Endometrium (tissue), 2 donors: ENCODE measurements around the gene IL4I1.

ENCODE experiments used
- FAIRE-seq: peaks from 2 replicates; lab custom pipeline; 2012; peaks lifted over from hg19 to GRCh38; lab: Jason Lieb, UNC
- donor health status: control.
- donor health status: control.

IL4I1 gene

DNA sequence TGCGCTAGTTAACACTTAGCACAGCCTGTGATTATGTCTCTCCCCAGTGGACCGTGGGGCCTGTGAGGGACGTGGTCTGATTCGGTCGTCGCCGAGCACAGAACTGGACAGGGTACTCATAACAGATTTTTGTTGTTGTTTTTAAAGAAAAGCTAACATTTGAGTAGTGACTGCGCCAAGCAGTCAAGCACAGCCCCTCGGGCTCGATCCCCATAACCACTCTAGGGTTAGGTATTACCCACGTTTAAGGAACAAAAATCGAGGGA, 46.5 kb downstream of the IL4I1 start:
- no peak for FAIRE-seq

DNA sequence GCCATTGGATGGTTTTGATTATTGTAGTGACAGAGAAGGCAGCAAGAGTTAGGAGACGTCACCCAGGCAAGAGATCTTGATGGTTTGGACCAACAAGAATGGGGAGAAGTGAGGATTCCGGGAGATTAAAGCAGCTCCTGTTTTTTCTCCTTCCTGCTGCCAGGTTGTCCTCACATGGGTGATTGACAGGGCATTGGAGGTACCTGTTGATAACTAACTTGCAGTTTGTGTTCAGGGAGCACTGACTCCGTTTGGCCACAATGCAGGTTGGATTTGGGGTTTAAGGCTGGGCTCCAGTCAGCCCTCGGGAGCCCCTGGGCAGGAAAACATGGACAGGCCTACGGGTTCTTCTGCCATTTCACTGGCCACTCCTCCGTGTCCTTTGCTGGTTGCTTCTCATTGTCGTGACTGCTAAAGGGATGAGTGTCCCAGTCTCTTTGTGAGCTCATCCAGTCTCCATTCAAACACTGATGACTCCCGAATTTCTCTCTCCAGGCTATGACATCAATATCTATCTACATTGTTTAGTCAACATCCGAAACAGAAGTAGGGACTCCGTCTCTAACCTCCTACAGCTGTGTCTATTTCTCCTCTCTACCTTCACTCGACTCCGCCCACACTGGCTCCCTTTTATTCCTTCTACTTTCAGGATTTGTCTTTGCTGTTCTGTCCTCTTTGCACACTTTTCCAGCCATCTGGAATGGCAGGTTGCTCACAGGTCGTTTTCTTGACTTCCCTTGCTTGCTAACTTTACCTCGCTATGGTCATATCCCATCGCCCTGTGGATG, 47.1 kb downstream of the IL4I1 start:
- FAIRE-seq: no peak

DNA sequence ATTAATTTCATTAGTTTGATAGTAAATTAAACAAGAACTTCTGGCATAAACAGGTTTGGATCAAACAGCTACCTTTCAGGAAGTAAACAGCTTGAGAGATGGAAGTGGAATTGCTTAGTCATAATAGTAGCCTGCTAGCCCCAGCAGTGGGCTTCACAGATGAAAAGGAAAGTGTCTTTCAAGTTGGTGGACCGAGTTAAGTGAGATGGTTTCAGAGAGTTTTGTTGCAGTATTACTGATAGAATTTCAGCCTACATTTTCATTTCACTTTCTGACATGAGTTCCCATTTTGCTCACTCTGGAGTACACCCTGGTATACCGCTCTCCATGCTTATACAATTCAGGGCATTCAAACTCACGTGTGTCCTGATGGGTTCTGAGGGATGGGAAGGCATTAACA, 47.7 kb downstream of the IL4I1 start:
- FAIRE-seq: no peak

DNA sequence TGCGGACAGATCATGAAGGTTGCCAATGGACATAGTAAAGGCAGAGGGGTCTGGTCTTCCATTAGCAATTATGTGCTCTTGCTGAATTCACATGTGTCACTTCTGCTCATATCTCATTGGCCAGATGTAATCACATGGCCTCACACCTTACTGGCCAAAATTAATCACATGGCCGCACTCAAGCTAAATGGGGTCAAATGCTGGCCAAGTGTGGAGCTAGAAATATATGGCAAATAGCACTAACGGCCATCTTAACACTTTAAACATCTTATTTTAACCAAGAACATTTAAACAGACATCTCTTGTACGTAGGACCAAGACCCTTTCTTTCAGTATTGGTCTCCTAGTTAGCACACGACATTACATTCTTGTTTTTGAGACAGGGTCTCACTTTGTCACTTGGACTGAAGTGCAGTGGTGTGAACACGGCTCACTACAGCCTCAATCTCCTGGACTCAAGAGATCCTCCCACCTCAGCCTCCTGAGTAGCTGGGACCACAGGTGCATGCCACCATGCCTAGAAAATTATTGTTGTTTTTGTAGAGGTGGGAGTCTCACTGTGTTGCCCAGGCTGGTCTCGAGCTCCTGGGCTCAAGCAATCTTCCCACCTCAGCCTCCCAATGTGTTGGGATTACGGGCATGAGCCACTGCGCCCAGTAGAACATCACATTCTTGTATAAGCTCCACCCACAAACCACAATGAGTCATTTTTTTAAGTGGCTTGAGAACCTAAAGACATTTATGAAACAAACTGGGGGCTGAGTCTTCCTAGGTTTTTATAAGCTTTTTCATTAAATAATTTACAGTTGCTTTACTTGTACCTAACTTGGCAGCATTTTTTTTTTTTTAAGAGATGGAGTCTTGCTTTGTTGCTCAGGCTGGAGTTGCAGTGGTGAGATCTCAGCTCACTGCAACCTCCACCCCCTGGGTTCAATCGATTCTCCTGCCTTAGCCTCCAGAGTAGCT, 48.7 kb downstream of the IL4I1 start:
- FAIRE-seq: no peak

DNA sequence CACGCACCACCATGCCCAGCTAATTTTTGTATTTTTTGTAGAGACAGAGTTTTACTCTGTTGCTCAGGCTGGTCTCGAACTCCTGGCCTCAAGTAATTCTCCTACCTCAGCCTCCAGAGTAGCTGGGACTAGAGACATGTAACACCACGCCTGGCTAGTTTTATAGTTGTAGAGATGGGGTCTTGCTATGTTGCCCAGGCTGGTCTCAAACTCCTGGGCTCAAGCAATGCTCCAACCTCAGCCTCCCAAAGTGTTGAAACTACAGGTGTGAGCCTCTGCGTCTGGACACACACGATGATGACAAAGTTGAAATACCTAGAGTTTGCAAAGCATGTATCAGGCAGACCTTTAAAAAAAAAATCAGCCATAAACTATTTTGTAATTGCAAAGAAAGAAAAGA, 50.3 kb downstream of the IL4I1 start:
- FAIRE-seq: no peak

DNA sequence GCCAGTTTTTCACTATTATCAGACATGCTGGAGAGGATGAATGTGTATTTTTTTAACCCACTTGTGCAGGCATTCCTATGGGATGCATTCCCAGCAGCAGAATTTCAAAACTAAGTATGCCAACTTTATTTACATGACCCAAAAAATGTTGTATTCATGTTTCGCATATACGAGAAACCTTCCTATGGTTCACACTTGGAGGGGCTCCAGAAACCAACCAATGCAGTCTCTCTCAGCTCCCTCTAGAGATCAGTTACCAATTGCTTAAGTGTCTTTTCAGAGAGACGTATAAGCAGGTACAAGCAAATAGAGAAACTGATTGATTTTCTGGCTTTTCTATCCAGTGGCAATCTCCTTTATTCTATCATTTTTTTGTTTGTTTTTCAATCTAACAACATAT, 51.3 kb downstream of the IL4I1 start:
- FAIRE-seq: no peak

DNA sequence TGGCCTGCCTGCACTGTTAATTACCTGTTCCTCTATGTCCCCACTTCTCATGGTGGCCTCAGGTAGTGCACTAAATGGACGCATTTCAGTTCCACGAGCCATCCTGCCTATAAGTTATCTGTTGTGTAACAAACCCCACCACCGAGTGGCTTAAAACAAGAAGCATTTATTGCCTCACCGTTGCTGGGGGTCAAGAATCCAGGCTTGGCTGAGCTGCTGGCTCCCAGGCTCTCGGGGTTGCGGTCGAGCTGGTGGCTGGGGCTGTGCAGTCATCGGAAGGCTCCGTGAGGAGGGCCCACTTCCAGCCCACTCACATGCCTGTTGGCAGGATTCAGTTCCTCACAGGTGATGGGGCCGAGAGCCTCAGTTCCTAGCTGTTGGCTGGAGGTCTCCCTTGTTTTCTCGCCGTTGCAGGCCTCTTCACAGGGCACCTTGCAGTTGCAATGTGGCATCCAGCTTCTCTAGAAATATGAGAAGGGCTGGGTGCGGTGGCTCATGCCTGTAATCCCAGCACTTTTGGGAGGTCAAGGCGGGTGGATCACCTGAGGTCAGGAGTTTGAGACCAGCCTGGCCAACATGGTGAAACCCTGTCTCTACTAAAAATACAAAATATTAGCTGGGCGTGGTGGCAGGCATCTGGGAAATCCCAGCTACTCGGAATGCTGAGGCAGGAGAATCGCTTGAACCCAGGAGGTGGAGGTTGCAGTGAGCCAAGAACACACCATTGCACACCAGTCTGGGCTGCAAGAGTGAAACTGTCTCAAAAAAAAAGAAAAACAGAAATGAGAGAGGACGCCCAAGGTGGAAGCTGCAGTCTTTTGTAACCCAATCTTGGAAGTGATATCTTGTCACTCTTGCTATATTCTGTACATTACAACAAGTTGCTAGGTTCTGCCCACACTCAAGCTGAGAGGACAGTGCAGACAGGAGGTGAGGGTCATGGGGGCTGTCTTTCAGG, 52.3 kb downstream of the IL4I1 start:
- FAIRE-seq: no peak

DNA sequence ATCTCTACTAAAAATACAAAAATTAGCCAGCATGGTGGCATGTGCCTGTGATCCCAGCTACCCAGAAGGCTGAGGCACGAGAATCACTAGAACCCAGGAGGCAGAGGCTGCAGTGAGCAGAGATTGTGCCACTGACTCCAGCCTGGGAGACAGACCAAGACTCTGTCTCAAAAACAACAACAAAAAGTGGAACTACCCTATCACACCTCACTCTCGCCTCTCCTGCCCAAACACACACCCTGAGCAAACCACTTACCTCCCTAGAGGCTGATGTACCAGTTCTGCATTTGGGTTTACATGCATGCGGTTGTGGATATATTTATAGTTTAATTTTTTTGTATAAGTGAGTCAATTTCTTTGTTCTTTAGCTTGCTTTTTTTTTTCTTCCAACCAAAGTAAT, 53.4 kb downstream of the IL4I1 start:
- FAIRE-seq: no peak

DNA sequence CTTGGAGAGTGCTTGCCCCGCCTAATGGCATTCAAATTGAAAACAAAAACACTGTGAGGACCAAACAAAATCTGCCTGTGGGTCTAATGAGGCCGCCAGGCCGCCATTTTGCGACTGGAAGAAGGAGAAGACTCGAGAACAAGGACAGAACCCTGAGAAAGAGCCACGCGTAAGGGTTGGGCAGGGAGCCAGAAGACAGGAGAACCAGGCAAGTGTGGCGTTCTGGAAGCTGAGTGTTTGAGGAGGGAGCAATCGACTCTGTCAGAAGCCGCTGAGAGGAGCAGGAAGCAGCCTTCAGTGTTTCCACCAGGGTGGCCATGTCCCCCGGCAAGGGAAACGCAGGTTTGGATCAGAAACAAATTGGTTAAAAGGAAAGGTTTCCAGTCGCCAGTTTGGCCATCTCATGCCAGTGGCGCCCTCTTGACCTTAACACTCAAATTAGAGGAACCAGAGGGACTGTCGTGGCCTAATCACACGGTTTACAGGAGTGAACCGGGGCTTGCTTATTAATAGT, 55.9 kb downstream of the IL4I1 start:
- no peak for FAIRE-seq

DNA sequence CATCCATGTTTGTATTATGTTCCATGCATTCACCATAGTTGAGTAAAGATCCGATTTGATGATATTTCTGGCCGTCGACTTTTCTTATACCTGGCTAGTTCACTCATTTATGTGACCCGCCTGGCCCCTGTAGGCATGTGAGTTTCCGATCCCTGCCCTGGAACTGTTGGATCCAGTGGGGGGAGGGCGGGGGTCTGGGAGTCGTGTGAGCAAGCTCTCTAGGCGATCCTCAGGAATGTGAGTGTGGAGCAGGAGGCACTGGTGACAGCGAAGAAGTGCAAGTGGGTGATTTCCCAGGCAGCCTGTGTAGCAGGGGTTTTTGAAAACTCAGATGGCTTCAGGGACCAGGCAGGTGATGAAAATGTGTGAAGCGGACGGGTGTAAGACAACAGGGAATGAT, 56.4 kb downstream of the IL4I1 start:
- FAIRE-seq: no peak

DNA sequence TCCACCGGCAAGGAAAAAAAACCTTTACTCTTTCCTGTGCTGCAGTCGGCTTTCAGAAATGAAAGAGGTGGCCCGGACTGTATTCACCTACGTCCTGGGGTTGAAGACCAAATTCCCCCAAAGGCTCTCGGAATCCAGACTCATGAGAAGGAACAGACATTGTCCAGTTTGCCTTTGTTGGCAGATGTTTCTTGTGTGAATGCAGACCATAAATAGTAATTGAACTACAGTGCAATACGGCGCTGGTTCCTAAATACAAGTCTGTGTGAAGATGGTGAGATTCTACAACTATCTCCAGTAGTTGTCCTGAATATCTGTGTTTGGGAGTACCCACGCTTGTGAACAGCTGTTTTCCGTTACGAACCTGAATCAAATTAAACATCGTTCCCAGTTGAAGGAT, 57.0 kb downstream of the IL4I1 start:
- no peak for FAIRE-seq
